WTC11 (cell line): Measurements from ENCODE around the gene C5orf47. TPM values are rescaled to one million over a fixed set of nuclear protein-coding genes. Genes with fewer than 3 reads are reported as not detected.
A peak's percentile ranks its signal among the peaks of the same experiment; 100 is the strongest.

Source experiments
- ATAC-seq: fragments of 200-7000 bp; cut with Tn5 transposase; 2 replicates; pipeline ENCODE4 v1.10.0; 2021; ENCODE audit warnings: mild to moderate bottlenecking, moderate library complexity
- CTCF ChIA-PET: fragments of 300-600 bp; sonication (Branson Sonifier 250); formaldehyde crosslinking; loops from one replicate; lab custom pipeline; 2021; ENCODE audit warnings: antibody characterized with exemption; lab: Charles Lee
- POLR2A ChIA-PET: fragments of 350-600 bp; sonication (Branson Sonifier 250); formaldehyde crosslinking; loops from one replicate; lab custom pipeline; 2021; ENCODE audit warnings: antibody characterized with exemption; lab: Charles Lee
- DNase-seq: peaks from one replicate; pipeline ENCODE4 v3.0.0; 2021; ENCODE audit warnings: low spot score
- H3K27ac Mint-ChIP-seq: 2 replicates; pipeline ENCODE4 v1.8.0; 2021; ENCODE audit warnings: mixed read lengths
- H3K27me3 Mint-ChIP-seq: 2 replicates; pipeline ENCODE4 v1.8.0; 2021; ENCODE audit warnings: low read depth, mild to moderate bottlenecking, moderate library complexity, mixed read lengths
- H3K36me3 Mint-ChIP-seq: 2 replicates; pipeline ENCODE4 v1.8.0; 2021; ENCODE audit warnings: mixed read lengths
- H3K4me1 Mint-ChIP-seq: 2 replicates; pipeline ENCODE4 v1.8.0; 2022; ENCODE audit warnings: mixed read lengths
- H3K4me3 Mint-ChIP-seq: 2 replicates; pipeline ENCODE4 v1.8.0; 2021; ENCODE audit warnings: mild to moderate bottlenecking, moderate library complexity, mixed read lengths
- H3K9me3 Mint-ChIP-seq: 2 replicates; pipeline ENCODE4 v1.8.0; 2021; ENCODE audit warnings: mixed read lengths
- AFF4 ChIP-seq: sonication (generic); formaldehyde crosslinking; IDR thresholded peaks from 2 replicates; pipeline ENCODE4 v1.8.1; 2023; ENCODE audit warnings: mild to moderate bottlenecking, missing genetic modification reagents, borderline replicate concordance
- ATF2 ChIP-seq: sonication (generic); formaldehyde crosslinking; IDR thresholded peaks from 2 replicates; pipeline ENCODE4 v1.8.1; 2022; ENCODE audit warnings: low read depth, missing genetic modification reagents, borderline replicate concordance
- CTCF ChIP-seq: fragments of 200-600 bp; IDR thresholded peaks from 2 replicates; pipeline ENCODE4 v1.8.0; 2022; ENCODE audit warnings: antibody characterized with exemption
- FOXP1 ChIP-seq: sonication (generic); formaldehyde crosslinking; IDR thresholded peaks from 2 replicates; pipeline ENCODE4 v1.8.0; 2022; ENCODE audit warnings: missing genetic modification reagents, mild to moderate bottlenecking, moderate library complexity, borderline replicate concordance
- HMGXB4 ChIP-seq: sonication (generic); formaldehyde crosslinking; IDR thresholded peaks from 2 replicates; pipeline ENCODE4 v1.8.1; 2023; ENCODE audit warnings: mild to moderate bottlenecking, moderate library complexity, missing genetic modification reagents
- MAX ChIP-seq: sonication (generic); formaldehyde crosslinking; IDR thresholded peaks from 2 replicates; pipeline ENCODE4 v1.8.0; 2022; ENCODE audit warnings: mild to moderate bottlenecking, missing genetic modification reagents
- NFATC4 ChIP-seq: fragments of 250-450 bp; sonication (Bioruptor Pico); IDR thresholded peaks from 2 replicates; pipeline ENCODE4 v1.9.0; 2021; ENCODE audit warnings: mild to moderate bottlenecking
- NFYB ChIP-seq: sonication (generic); formaldehyde crosslinking; conservative IDR thresholded peaks from 2 replicates; pipeline ENCODE4 v1.8.0; 2022; ENCODE audit warnings: low read depth, missing genetic modification reagents
- PREB ChIP-seq: sonication (generic); formaldehyde crosslinking; IDR thresholded peaks from 2 replicates; pipeline ENCODE4 v1.8.1; 2022; ENCODE audit warnings: mild to moderate bottlenecking, missing genetic modification reagents, moderate library complexity, borderline replicate concordance
- SP1 ChIP-seq: sonication (generic); formaldehyde crosslinking; conservative IDR thresholded peaks from 2 replicates; pipeline ENCODE4 v1.8.1; 2022; ENCODE audit warnings: missing genetic modification reagents
- TEAD1 ChIP-seq: sonication (generic); formaldehyde crosslinking; IDR thresholded peaks from 2 replicates; pipeline ENCODE4 v1.8.0; 2022; ENCODE audit warnings: mild to moderate bottlenecking, missing genetic modification reagents
- ZNF281 ChIP-seq: sonication (generic); formaldehyde crosslinking; IDR thresholded peaks from 2 replicates; pipeline ENCODE4 v1.8.0; 2023; ENCODE audit warnings: mild to moderate bottlenecking, missing genetic modification reagents
- ZNF317 ChIP-seq: sonication (generic); formaldehyde crosslinking; IDR thresholded peaks from 2 replicates; pipeline ENCODE4 v1.8.1; 2023; ENCODE audit warnings: low read depth, mild to moderate bottlenecking, moderate library complexity, missing genetic modification reagents, borderline replicate concordance
- ZNF423 ChIP-seq: fragments of 250-450 bp; sonication (Bioruptor Pico); IDR thresholded peaks from 2 replicates; pipeline ENCODE4 v2.1.2; 2022; ENCODE audit warnings: mild to moderate bottlenecking, moderate library complexity
- total RNA-seq: library from RNA; stranded (reverse); gene quantifications from 3 replicates; pipeline ENCODE4 v1.2.3, GENCODE V29; 2021

C5orf47 gene
- total RNA-seq, 1 experiment from 2014 or later = 0.09 TPM

GRCh38 chr5:173972607-173972924 is 16.4 kb upstream of the C5orf47 start:
- peaks cover 7% of the 10 kb centered on the region; the same call in 1 of the 2 replicates for H3K27me3 Mint-ChIP-seq
- no peaks in the 10 kb centered on the region; the same call in 1 of the 2 replicates for H3K36me3 Mint-ChIP-seq
- ChIA-PET CTCF (interaction anchor here (0.7 to 4.7 kb wide), 41 partner anchors 9 to 678 kb away, joined by 3 to 31 read pairs (median 5); partner anchors contain the start of genes BOD1, C5orf47 and CPEB4), POLR2A (interaction anchor here (1.0 to 1.6 kb wide), 5 partner anchors 9 to 357 kb away, joined by 3 to 6 read pairs (median 5); no protein-coding TSS in a partner anchor)
- H3K4me3 Mint-ChIP-seq = peak overlapping the region; percentile 73
- no peak for TF ChIP-seq ZNF423
- TF ChIP-seq TEAD1 = 0 out of 2 replicates have a peak, but pooled peaks have one; percentile 67
- H3K9me3 Mint-ChIP-seq = peaks cover 16% of the 10 kb centered on the region
- ATAC-seq (peak; percentile 54), DNase-seq (no peak)
- H3K4me1 Mint-ChIP-seq = peaks cover 57% of the 10 kb centered on the region
- H3K27ac Mint-ChIP-seq = peak overlapping the region; percentile 94

GRCh38 chr5:173972925-173973615 is 15.9 kb upstream of the C5orf47 start:
- ChIA-PET CTCF (interaction anchor here (0.5 to 4.7 kb wide), 58 partner anchors 8 to 679 kb away, joined by 3 to 31 read pairs (median 4); partner anchors contain the start of genes BOD1, C5orf47 and CPEB4), POLR2A (interaction anchor here (0.6 to 1.6 kb wide), 6 partner anchors 9 to 357 kb away, joined by 3 to 6 read pairs (median 4); no protein-coding TSS in a partner anchor)
- Mint-ChIP-seq H3K4me1 (peaks cover 52% of the 10 kb centered on the region), H3K4me3 (peak overlapping the region; percentile 73), H3K27ac (peak overlapping the region; percentile 94), H3K9me3 (peaks cover 20% of the 10 kb centered on the region), H3K36me3 (no peaks in the 10 kb centered on the region; the same call in 1 of the 2 replicates), H3K27me3 (peaks cover 7% of the 10 kb centered on the region; the same call in 1 of the 2 replicates)
- peak; percentile 89 for DNase-seq
- ATAC-seq = peak; percentile 69
- TF ChIP-seq HMGXB4 (CRISPR knock-in tag) = peak; percentile 51; the same call in 1 of the 2 replicates
- peak; percentile 78 for TF ChIP-seq CTCF
- TF ChIP-seq NFYB (CRISPR knock-in tag) = no peak
- no peak for TF ChIP-seq ATF2 (CRISPR knock-in tag)
- peak; percentile 26; the same call in 1 of the 2 replicates for TF ChIP-seq MAX (CRISPR knock-in tag)
- 0 out of 2 replicates have a peak, but pooled peaks have one; percentile 23 for TF ChIP-seq AFF4 (CRISPR knock-in tag)
- no peak for TF ChIP-seq PREB (CRISPR knock-in tag)
- 0 out of 2 replicates have a peak, but pooled peaks have one; percentile 14 for TF ChIP-seq FOXP1
- peak; percentile 85 for TF ChIP-seq ZNF317 (CRISPR knock-in tag)
- TF ChIP-seq SP1 (CRISPR knock-in tag) = 0 out of 2 replicates have a peak, but pooled peaks have one; percentile 22
- TF ChIP-seq NFATC4 (CRISPR knock-in tag) = no peak
- TF ChIP-seq ZNF281 (CRISPR knock-in tag) = no peak
